ENCODE results near the gene DMRTC2.

DMRTC2 gene

DNA sequence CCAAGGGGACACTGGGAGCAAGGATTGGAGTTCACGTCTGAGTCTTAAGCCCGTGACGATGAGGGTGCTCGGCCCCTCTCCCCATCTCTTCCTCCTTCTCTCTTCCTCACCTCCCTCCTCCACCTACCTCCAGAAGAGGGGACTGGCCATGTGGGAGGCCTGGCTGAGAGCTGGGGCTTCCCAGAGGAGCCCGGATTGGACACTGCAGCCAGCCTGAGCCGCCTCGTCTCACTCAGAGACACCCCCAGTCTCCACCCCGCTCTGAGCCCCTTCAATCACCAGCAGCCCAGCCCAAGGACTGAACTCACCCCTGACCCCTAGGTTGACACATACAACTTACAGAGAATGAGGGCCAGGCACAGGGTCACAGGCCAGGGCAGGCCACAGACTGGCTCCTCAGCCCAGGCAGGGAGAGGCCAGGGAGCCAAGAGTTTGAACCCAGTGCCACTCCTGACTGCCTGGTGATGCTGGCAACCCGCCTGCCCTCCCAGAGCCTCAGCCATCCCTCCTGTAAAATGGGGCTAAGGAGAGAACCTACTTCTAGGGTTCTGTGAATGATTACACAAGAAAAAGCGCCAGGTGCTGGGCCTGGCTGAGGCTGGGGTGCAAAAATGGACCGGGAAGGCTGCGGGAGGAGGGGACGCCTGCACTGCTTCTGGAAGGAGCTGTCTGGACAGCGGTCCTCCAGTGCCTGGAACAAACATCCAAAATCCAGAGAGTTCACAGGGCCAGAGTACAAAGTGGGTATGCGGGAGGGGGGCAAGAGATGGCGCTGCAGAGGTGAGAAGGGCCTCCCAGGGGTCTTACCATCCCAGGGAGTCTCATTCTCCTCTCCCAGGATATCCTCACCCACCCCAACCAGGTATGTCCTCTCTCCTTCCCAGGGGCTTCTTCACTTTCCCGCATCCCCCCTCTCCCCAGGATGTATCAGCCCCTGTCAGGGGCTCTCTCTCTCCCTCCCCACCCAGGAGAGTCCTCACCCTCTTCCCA lies 33.4 kb downstream of the DMRTC2 start:
- Histone ChIP-seq H4K20me1 (ENCODE audit: insufficient read depth, low read length) (peaks cover 6% of the 10 kb centered on the region; the same call in 1 of the 2 replicates), H3K9me3 (ENCODE audit: insufficient read depth, low read length, severe bottlenecking) (no peaks in the 10 kb centered on the region), H3K36me3 (ENCODE audit: insufficient read depth, low read length) (peaks cover 39% of the 10 kb centered on the region), H3K4me3 (ENCODE audit: low read depth in 1 of 2, low read length in 2 of 2) (peak overlapping the region; percentile 42 to 80), H2AFZ (ENCODE audit: low read depth, low read length) (peak overlapping the region; percentile 10; the same call in 1 of the 2 replicates), H3K79me2 (ENCODE audit: insufficient read depth, low read length) (peaks cover 43% of the 10 kb centered on the region), H3K27me3 (ENCODE audit: insufficient read depth, low read length, poor library complexity) (no peaks in the 10 kb centered on the region), H3K4me2 (ENCODE audit: insufficient read depth, low read length) (peak overlapping the region; percentile 96), H3K4me1 (ENCODE audit: insufficient read depth, low read length) (peaks cover 91% of the 10 kb centered on the region), H3K27ac (ENCODE audit: low read length) (peak overlapping the region; percentile 98), H3K9ac (ENCODE audit: low read depth, low read length) (peak overlapping the region; percentile 83)
- no peak for DNase-seq
- TF ChIP-seq, protein P1, sequence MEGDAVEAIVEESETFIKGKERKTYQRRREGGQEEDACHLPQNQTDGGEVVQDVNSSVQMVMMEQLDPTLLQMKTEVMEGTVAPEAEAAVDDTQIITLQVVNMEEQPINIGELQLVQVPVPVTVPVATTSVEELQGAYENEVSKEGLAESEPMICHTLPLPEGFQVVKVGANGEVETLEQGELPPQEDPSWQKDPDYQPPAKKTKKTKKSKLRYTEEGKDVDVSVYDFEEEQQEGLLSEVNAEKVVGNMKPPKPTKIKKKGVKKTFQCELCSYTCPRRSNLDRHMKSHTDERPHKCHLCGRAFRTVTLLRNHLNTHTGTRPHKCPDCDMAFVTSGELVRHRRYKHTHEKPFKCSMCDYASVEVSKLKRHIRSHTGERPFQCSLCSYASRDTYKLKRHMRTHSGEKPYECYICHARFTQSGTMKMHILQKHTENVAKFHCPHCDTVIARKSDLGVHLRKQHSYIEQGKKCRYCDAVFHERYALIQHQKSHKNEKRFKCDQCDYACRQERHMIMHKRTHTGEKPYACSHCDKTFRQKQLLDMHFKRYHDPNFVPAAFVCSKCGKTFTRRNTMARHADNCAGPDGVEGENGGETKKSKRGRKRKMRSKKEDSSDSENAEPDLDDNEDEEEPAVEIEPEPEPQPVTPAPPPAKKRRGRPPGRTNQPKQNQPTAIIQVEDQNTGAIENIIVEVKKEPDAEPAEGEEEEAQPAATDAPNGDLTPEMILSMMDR (IDR thresholded peaks at IDR 0.05; ENCODE audit: borderline replicate concordance, extremely low read depth, low read length, poor library complexity, severe bottlenecking), result peak; percentile 22
- no peak for TF ChIP-seq EZH2 (IDR thresholded peaks at IDR 0.05; ENCODE audit: borderline replicate concordance, low read depth, low read length, severe bottlenecking)
- ATAC-seq (ENCODE audit: insufficient read depth, low read depth), result no peak

DNA sequence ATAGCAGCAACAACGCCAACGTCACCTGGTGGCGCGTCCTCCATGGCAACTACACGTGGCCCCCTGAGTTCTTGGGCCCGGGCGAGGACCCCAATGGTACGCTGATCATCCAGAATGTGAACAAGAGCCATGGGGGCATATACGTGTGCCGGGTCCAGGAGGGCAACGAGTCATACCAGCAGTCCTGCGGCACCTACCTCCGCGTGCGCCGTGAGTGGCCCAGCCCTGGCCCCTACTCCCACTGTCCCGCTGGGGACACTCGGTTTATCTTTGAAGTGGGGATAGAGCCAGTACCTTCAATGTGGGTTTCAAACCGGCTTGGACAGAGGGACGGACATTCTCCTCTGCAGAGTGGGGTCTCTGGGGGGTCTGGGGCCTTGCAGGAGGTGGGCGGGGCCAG lies 34.2 kb downstream of the DMRTC2 start:
- peak overlapping the region in 1 of 2 experiments; percentile 80; a peak in 2 of 4 replicates for H3K4me3 ChIP-seq (ENCODE audit: low read depth in 1 of 2, low read length in 2 of 2)
- peak overlapping the region; percentile 98 for H3K27ac ChIP-seq (ENCODE audit: low read length)
- H4K20me1 ChIP-seq (ENCODE audit: insufficient read depth, low read length), result peaks cover 6% of the 10 kb centered on the region; the same call in 1 of the 2 replicates
- DNase-seq, result no peak
- peak overlapping the region; percentile 96 for H3K4me2 ChIP-seq (ENCODE audit: insufficient read depth, low read length)
- ATAC-seq (ENCODE audit: insufficient read depth, low read depth), result no peak
- TF ChIP-seq, protein P1 (IDR thresholded peaks at IDR 0.05; ENCODE audit: borderline replicate concordance, extremely low read depth, low read length, poor library complexity, severe bottlenecking), result no peak
- TF ChIP-seq EZH2 (IDR thresholded peaks at IDR 0.05; ENCODE audit: borderline replicate concordance, low read depth, low read length, severe bottlenecking), result no peak
- peaks cover 83% of the 10 kb centered on the region for H3K4me1 ChIP-seq (ENCODE audit: insufficient read depth, low read length)
- peaks cover 52% of the 10 kb centered on the region for H3K79me2 ChIP-seq (ENCODE audit: insufficient read depth, low read length)
- H3K36me3 ChIP-seq (ENCODE audit: insufficient read depth, low read length), result peaks cover 47% of the 10 kb centered on the region
- H2AFZ ChIP-seq (ENCODE audit: low read depth, low read length), result no peak overlapping the region
- H3K9ac ChIP-seq (ENCODE audit: low read depth, low read length), result peak overlapping the region; percentile 83
- H3K27me3 ChIP-seq (ENCODE audit: insufficient read depth, low read length, poor library complexity), result no peaks in the 10 kb centered on the region
- no peaks in the 10 kb centered on the region for H3K9me3 ChIP-seq (ENCODE audit: insufficient read depth, low read length, severe bottlenecking)

DNA sequence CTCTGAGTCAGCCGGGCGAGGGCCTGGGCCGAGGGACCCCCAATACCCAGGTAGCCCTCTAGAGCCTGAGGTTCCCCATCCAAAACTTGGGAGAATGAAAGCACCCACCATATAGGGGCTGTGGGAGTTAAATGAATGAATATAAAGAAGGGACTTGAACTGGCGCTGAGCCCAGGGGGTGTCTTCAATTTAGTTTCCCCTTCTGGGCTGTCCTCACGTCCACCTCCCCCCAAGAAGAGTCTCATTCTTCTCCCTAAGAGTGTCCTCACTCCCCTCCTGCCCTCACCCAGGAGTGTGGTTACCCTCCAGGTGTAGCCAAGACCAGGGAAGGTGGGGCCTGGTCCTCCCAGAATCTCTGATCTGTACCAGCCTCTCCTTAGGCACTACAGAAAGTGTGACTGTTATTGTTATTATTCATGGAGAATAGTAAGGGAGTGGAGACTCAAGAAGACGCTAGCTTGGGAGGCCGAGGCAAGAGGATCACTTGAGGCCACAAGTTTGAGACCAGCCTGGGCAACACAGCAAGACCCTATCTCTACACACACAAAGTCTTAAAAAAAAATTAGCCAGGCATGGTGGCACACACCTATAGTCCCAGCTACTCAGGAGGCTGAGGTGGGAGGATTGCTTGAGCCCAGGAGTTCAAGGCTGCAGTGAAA lies 35.0 kb downstream of the DMRTC2 start:
- ATAC-seq (ENCODE audit: insufficient read depth, low read depth), result no peak
- H3K4me2 ChIP-seq (ENCODE audit: insufficient read depth, low read length), result peak overlapping the region; percentile 96
- H3K27ac ChIP-seq (ENCODE audit: low read length), result peak overlapping the region; percentile 98
- H3K79me2 ChIP-seq (ENCODE audit: insufficient read depth, low read length), result peaks cover 59% of the 10 kb centered on the region
- H2AFZ ChIP-seq (ENCODE audit: low read depth, low read length), result no peak overlapping the region
- H4K20me1 ChIP-seq (ENCODE audit: insufficient read depth, low read length), result peaks cover 12% of the 10 kb centered on the region
- peaks cover 81% of the 10 kb centered on the region for H3K4me1 ChIP-seq (ENCODE audit: insufficient read depth, low read length)
- DNase-seq, result no peak
- no peak for TF ChIP-seq EZH2 (IDR thresholded peaks at IDR 0.05; ENCODE audit: borderline replicate concordance, low read depth, low read length, severe bottlenecking)
- TF ChIP-seq, protein P1 (IDR thresholded peaks at IDR 0.05; ENCODE audit: borderline replicate concordance, extremely low read depth, low read length, poor library complexity, severe bottlenecking), result no peak
- H3K36me3 ChIP-seq (ENCODE audit: insufficient read depth, low read length), result peaks cover 55% of the 10 kb centered on the region
- no peaks in the 10 kb centered on the region for H3K9me3 ChIP-seq (ENCODE audit: insufficient read depth, low read length, severe bottlenecking)
- peak overlapping the region; percentile 83; the same call in 1 of the 2 replicates for H3K9ac ChIP-seq (ENCODE audit: low read depth, low read length)
- peak overlapping the region in 1 of 2 experiments; percentile 80; a peak in 1 of 4 replicates for H3K4me3 ChIP-seq (ENCODE audit: low read depth in 1 of 2, low read length in 2 of 2)
- no peaks in the 10 kb centered on the region for H3K27me3 ChIP-seq (ENCODE audit: insufficient read depth, low read length, poor library complexity)
